GM23338 (cell line): Measurements from ENCODE around the gene MDM4. TPM values are rescaled to one million over a fixed set of nuclear protein-coding genes. Genes with fewer than 3 reads are reported as not detected.

Experiments used
- ATAC-seq: fragments of 200-7000 bp; cut with Tn5 transposase; 3 replicates; pipeline ENCODE4 v1.9.1; 2020
- DNase-seq: peaks from one replicate; pipeline ENCODE4 v3.0.0-alpha.2; 2015; ENCODE audit warnings: low spot score
- H2AFZ ChIP-seq: fragments of 200-600 bp; sonication (generic); 2 replicates; pipeline ENCODE4 v1.8.0; 2016; ENCODE audit warnings: antibody characterized with exemption, mild to moderate bottlenecking, moderate library complexity
- H3F3A ChIP-seq: fragments of 200-600 bp; sonication (generic); replicated peaks from 2 replicates; pipeline ENCODE4 v1.8.0; 2017; ENCODE audit warnings: antibody characterized with exemption, mixed run types, low read depth
- H3K27ac ChIP-seq: fragments of 200-600 bp; sonication (generic); 2 replicates; pipeline ENCODE4 v1.6.1; 2016; ENCODE audit warnings: low read depth
- H3K27me3 ChIP-seq: fragments of 200-600 bp; sonication (generic); 2 replicates; pipeline ENCODE4 v1.8.0; 2016; ENCODE audit warnings: mild to moderate bottlenecking, mixed run types, moderate library complexity; ENCODE audit not compliant: insufficient read depth
- H3K36me3 ChIP-seq: fragments of 200-600 bp; sonication (generic); 2 replicates; pipeline ENCODE4 v1.8.0; 2016; ENCODE audit warnings: mild to moderate bottlenecking; ENCODE audit not compliant: insufficient read depth
- H3K4me1 ChIP-seq: fragments of 200-600 bp; sonication (generic); 2 replicates; pipeline ENCODE4 v1.8.0; 2016; ENCODE audit warnings: mild to moderate bottlenecking, moderate library complexity; ENCODE audit not compliant: insufficient read depth
- H3K4me2 ChIP-seq: fragments of 200-600 bp; sonication (generic); 2 replicates; pipeline ENCODE4 v1.7.1; 2017; ENCODE audit warnings: mixed run types
- H3K4me3 ChIP-seq: fragments of 200-600 bp; sonication (generic); 2 replicates; pipeline ENCODE4 v1.6.1; 2016; ENCODE audit warnings: mixed run types
- H3K79me2 ChIP-seq: fragments of 200-600 bp; sonication (generic); replicated peaks from 2 replicates; pipeline ENCODE4 v1.8.0; 2017; ENCODE audit warnings: mild to moderate bottlenecking; ENCODE audit not compliant: insufficient read depth
- H3K9me2 ChIP-seq: fragments of 200-600 bp; sonication (generic); 2 replicates; pipeline ENCODE4 v1.8.0; 2017; ENCODE audit not compliant: insufficient read depth
- H4K20me1 ChIP-seq: fragments of 200-600 bp; sonication (generic); replicated peaks from 2 replicates; pipeline ENCODE4 v1.8.0; 2017; ENCODE audit warnings: mild to moderate bottlenecking; ENCODE audit not compliant: insufficient read depth
- H3K27ac Mint-ChIP-seq: 2 replicates; pipeline ENCODE4 v1.8.0; 2020; ENCODE audit warnings: inconsistent platforms, mild to moderate bottlenecking, moderate library complexity, mixed read lengths
- H3K27me3 Mint-ChIP-seq: 3 replicates; pipeline ENCODE4 v1.8.0; 2022; ENCODE audit warnings: low read depth, mild to moderate bottlenecking, moderate library complexity, mixed read lengths, inconsistent platforms; ENCODE audit not compliant: insufficient read depth, poor library complexity
- H3K36me3 Mint-ChIP-seq: 3 replicates; pipeline ENCODE4 v1.8.0; 2021; ENCODE audit warnings: low read depth, mild to moderate bottlenecking, inconsistent platforms, moderate library complexity, mixed read lengths
- H3K4me1 Mint-ChIP-seq: 3 replicates; pipeline ENCODE4 v1.8.0; 2020; ENCODE audit warnings: mild to moderate bottlenecking, inconsistent platforms, mixed read lengths
- H3K4me3 Mint-ChIP-seq: 3 replicates; pipeline ENCODE4 v1.8.0; 2021; ENCODE audit warnings: moderate library complexity, mild to moderate bottlenecking, inconsistent platforms, mixed read lengths
- H3K9me3 Mint-ChIP-seq: 3 replicates; pipeline ENCODE4 v1.8.0; 2020; ENCODE audit warnings: moderate library complexity, mild to moderate bottlenecking, inconsistent platforms, mixed read lengths
- CREB1 ChIP-seq: fragments of 250-450 bp; sonication (Bioruptor Pico); IDR thresholded peaks from 2 replicates; pipeline ENCODE4 v1.5.0; 2020; ENCODE audit warnings: low read depth, mild to moderate bottlenecking, moderate library complexity
- ETS1 ChIP-seq: IDR thresholded peaks from 2 replicates; pipeline ENCODE4 v1.6.1; 2016; ENCODE audit warnings: antibody characterized with exemption
- EZH2 ChIP-seq: fragments of 200-600 bp; sonication (generic); IDR thresholded peaks from one replicate; pipeline ENCODE4 v1.8.0; 2017; ENCODE audit warnings: antibody characterized with exemption, mild to moderate bottlenecking, low read depth; ENCODE audit not compliant: unreplicated experiment
- EZH2phosphoT487 ChIP-seq: fragments of 200-600 bp; sonication (generic); IDR thresholded peaks from one replicate; pipeline ENCODE4 v1.8.1; 2018; ENCODE audit warnings: antibody characterized with exemption; ENCODE audit not compliant: unreplicated experiment
- JUNB ChIP-seq: IDR thresholded peaks from one replicate; pipeline ENCODE4 v1.6.1; 2016; ENCODE audit warnings: antibody characterized with exemption; ENCODE audit not compliant: unreplicated experiment
- NANOG ChIP-seq: IDR thresholded peaks from 2 replicates; pipeline ENCODE4 v1.6.1; 2016; ENCODE audit warnings: antibody characterized with exemption, borderline replicate concordance
- POLR2AphosphoS5 ChIP-seq: IDR thresholded peaks from 2 replicates; pipeline ENCODE4 v1.6.1; 2016; ENCODE audit warnings: antibody characterized with exemption, low read depth
- STAT1 ChIP-seq: IDR thresholded peaks from one replicate; pipeline ENCODE4 v1.6.1; 2016; ENCODE audit warnings: antibody characterized with exemption; ENCODE audit not compliant: unreplicated experiment
- ZNF114 ChIP-seq: fragments of 250-450 bp; sonication (Bioruptor Pico); IDR thresholded peaks from 2 replicates; pipeline ENCODE4 v1.5.0; 2020; ENCODE audit warnings: mild to moderate bottlenecking, moderate library complexity
- ZNF331 ChIP-seq: fragments of 250-450 bp; sonication (Bioruptor Pico); IDR thresholded peaks from 2 replicates; pipeline ENCODE4 v1.5.0; 2020; ENCODE audit warnings: low read depth, mild to moderate bottlenecking, moderate library complexity
- polyA plus RNA-seq: library from polyadenylated mRNA; unstranded; fragments of >200 nt; fragmentation: Nextera tagmentation; extraction: Ambion mirVana; gene quantifications from 2 replicates; pipeline ENCODE4 v1.2.1, GENCODE V29; 2016
- total RNA-seq: library from RNA; depleted of rRNA; stranded (reverse); fragments of >200 nt; shearing (Covaris generic); gene quantifications from 2 replicates; pipeline ENCODE4 v1.2.3, GENCODE V29; 2014
- TF ChIP-seq, protein P1 (sequence below), 2 experiments: fragments of 200-600 bp in 1 of 2; sonication (generic) in 1 of 2; conservative IDR thresholded peaks; 2 replicates each; pipeline versions ENCODE4 v1.5.1 to v1.6.1; 2016 to 2017; ENCODE audit warnings: antibody characterized with exemption in 2 of 2, low read depth in 2 of 2, mild to moderate bottlenecking in 2 of 2, moderate library complexity in 1 of 2
- TF ChIP-seq, protein P2 (sequence below): fragments of 250-450 bp; sonication (Bioruptor Pico); IDR thresholded peaks from 2 replicates; pipeline ENCODE4 v1.5.0; 2020; ENCODE audit warnings: mild to moderate bottlenecking, moderate library complexity

The MDM4 gene
- total and polyA plus RNA-seq, 2 experiments from 2014 or later, result 24.8 to 56.1 TPM

DNA sequence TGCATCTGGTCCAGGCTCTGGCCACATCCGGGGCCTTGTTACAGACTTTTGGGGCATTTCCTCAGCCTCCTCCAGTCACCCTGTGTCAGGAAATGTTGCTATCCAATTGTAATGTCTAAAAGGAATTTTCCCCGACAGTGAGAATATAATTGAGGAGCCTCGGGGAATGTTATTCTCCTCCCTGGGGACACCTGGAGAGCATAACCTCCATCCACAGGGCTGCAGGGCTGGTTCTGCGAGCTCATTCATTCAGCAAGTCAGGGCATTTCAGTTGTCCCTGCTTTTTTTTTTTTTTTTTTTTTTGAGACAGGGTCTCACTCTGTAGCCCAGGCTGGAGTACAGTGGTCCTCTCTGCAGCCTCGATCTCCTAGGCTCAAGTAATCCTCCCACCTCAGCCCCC, 72.6 kb downstream of the MDM4 start:
- no peaks in the 10 kb centered on the region for H3K36me3 ChIP-seq
- Mint-ChIP-seq H3K4me1 (peaks cover 35% of the 10 kb centered on the region), H3K9me3 (no peaks in the 10 kb centered on the region; the same call in 2 of the 3 replicates), H3K27ac (no peak overlapping the region), H3K4me3 (no peak overlapping the region), H3K36me3 (no peaks in the 10 kb centered on the region; the same call in 2 of the 3 replicates), H3K27me3 (peaks cover 7% of the 10 kb centered on the region)
- no peaks in the 10 kb centered on the region for H3K27me3 ChIP-seq
- peaks cover 22% of the 10 kb centered on the region for H3K4me1 ChIP-seq
- H3F3A ChIP-seq, result 0 out of 2 replicates have a peak, but pooled peaks cover 3% of the 10 kb centered on the region
- DNase-seq (no peak), ATAC-seq (peak; percentile 66)
- H3K79me2 ChIP-seq, result no peaks in the 10 kb centered on the region
- H3K27ac ChIP-seq, result no peak overlapping the region
- H3K9me2 ChIP-seq, result peaks cover 4% of the 10 kb centered on the region; the same call in 1 of the 2 replicates
- H2AFZ ChIP-seq, result peak overlapping the region; percentile 88; the same call in 1 of the 2 replicates
- H4K20me1 ChIP-seq, result no peaks in the 10 kb centered on the region
- H3K4me3 ChIP-seq, result no peak overlapping the region
- TF ChIP-seq, protein P1, sequence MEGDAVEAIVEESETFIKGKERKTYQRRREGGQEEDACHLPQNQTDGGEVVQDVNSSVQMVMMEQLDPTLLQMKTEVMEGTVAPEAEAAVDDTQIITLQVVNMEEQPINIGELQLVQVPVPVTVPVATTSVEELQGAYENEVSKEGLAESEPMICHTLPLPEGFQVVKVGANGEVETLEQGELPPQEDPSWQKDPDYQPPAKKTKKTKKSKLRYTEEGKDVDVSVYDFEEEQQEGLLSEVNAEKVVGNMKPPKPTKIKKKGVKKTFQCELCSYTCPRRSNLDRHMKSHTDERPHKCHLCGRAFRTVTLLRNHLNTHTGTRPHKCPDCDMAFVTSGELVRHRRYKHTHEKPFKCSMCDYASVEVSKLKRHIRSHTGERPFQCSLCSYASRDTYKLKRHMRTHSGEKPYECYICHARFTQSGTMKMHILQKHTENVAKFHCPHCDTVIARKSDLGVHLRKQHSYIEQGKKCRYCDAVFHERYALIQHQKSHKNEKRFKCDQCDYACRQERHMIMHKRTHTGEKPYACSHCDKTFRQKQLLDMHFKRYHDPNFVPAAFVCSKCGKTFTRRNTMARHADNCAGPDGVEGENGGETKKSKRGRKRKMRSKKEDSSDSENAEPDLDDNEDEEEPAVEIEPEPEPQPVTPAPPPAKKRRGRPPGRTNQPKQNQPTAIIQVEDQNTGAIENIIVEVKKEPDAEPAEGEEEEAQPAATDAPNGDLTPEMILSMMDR (conservative IDR thresholded peaks at IDR 0.05; ENCODE audit: low read depth in 2 of 2), result no peak
- TF ChIP-seq JUNB (no peak), ZNF331 (CRISPR knock-in tag) (no peak), ZNF114 (CRISPR knock-in tag) (no peak), POLR2AphosphoS5 (no peak), EZH2phosphoT487 (no peak), EZH2 (no peak), CREB1 (no peak), NANOG (no peak), ETS1 (no peak), STAT1 (no peak)
- TF ChIP-seq, protein P2, sequence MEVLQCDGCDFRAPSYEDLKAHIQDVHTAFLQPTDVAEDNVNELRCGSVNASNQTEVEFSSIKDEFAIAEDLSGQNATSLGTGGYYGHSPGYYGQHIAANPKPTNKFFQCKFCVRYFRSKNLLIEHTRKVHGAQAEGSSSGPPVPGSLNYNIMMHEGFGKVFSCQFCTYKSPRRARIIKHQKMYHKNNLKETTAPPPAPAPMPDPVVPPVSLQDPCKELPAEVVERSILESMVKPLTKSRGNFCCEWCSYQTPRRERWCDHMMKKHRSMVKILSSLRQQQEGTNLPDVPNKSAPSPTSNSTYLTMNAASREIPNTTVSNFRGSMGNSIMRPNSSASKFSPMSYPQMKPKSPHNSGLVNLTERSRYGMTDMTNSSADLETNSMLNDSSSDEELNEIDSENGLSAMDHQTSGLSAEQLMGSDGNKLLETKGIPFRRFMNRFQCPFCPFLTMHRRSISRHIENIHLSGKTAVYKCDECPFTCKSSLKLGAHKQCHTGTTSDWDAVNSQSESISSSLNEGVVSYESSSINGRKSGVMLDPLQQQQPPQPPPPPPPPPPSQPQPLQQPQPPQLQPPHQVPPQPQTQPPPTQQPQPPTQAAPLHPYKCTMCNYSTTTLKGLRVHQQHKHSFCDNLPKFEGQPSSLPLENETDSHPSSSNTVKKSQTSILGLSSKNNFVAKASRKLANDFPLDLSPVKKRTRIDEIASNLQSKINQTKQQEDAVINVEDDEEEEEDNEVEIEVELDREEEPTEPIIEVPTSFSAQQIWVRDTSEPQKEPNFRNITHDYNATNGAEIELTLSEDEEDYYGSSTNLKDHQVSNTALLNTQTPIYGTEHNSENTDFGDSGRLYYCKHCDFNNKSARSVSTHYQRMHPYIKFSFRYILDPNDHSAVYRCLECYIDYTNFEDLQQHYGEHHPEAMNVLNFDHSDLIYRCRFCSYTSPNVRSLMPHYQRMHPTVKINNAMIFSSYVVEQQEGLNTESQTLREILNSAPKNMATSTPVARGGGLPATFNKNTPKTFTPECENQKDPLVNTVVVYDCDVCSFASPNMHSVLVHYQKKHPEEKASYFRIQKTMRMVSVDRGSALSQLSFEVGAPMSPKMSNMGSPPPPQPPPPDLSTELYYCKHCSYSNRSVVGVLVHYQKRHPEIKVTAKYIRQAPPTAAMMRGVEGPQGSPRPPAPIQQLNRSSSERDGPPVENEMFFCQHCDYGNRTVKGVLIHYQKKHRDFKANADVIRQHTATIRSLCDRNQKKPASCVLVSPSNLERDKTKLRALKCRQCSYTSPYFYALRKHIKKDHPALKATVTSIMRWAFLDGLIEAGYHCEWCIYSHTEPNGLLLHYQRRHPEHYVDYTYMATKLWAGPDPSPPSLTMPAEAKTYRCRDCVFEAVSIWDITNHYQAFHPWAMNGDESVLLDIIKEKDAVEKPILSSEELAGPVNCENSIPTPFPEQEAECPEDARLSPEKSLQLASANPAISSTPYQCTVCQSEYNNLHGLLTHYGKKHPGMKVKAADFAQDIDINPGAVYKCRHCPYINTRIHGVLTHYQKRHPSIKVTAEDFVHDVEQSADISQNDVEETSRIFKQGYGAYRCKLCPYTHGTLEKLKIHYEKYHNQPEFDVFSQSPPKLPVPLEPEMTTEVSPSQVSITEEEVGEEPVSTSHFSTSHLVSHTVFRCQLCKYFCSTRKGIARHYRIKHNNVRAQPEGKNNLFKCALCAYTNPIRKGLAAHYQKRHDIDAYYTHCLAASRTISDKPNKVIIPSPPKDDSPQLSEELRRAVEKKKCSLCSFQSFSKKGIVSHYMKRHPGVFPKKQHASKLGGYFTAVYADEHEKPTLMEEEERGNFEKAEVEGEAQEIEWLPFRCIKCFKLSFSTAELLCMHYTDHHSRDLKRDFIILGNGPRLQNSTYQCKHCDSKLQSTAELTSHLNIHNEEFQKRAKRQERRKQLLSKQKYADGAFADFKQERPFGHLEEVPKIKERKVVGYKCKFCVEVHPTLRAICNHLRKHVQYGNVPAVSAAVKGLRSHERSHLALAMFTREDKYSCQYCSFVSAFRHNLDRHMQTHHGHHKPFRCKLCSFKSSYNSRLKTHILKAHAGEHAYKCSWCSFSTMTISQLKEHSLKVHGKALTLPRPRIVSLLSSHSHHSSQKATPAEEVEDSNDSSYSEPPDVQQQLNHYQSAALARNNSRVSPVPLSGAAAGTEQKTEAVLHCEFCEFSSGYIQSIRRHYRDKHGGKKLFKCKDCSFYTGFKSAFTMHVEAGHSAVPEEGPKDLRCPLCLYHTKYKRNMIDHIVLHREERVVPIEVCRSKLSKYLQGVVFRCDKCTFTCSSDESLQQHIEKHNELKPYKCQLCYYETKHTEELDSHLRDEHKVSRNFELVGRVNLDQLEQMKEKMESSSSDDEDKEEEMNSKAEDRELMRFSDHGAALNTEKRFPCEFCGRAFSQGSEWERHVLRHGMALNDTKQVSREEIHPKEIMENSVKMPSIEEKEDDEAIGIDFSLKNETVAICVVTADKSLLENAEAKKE (CRISPR knock-in tag), result no peak
- 0 out of 2 replicates have a peak overlapping the region, but pooled peaks have one; percentile 32 for H3K4me2 ChIP-seq
